GM18502 (cell line): ENCODE results near the gene SPTBN2.
"Not testable (repeated sequence)": the region's sequence is repeated elsewhere in the genome, so short reads cannot be mapped to it uniquely, and the experiment has no call there.

Experiments
- ATAC-seq: cut with Tn5 transposase; IDR thresholded peaks from one replicate; pipeline ENCODE4 v1.9.1; 2021; ENCODE audit warnings: mild to moderate bottlenecking; ENCODE audit not compliant: unreplicated experiment, poor library complexity

The SPTBN2 gene

DNA sequence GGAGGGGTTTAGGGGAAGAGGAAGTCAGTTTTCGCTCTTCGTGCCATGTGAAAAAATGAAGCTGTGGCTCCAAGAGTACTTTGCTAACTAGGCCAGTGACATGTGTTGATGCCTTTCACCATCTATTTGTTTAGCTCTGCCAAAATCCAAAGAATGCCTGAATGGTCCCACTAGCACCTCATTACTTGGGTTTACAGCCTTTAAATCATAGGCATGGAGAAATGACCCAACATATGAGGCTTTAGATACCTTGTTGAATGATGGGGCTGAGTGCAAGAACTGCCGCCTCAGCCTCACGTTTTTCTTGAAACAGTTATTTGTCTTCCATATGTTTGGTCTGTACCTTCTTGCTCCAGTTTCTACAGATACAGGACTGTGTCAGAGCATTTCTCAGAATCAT lies 82.2 kb downstream of the SPTBN2 start:
- ATAC-seq = no peak

DNA sequence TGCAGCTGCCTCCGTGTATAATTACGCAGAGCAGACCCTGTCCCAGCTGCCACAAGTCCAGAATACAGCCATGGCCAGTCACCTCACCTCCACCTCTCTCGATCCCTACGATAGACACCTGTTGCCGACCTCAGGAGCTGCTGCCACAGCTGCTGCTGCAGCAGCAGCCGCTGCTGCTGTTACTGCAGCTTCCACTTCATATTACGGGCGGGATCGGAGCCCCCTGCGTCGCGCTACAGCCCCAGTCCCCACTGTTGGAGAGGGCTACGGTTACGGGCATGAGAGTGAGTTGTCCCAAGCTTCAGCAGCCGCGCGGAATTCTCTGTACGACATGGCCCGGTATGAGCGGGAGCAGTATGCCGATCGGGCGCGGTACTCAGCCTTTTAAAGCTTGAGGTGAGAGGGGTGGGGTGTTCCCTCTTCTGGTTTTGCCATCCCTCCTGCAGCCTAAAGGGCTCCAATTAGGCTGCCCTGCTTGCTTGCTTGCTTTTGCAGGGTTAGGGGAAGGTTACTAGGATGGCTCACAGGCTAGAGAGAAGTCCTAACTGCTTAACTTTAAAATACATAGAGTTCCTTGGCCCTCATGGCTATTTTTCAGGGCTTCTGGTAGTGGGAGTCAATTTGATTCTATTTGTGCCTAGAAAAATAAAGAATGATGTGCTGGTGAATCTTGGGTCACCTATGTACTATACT lies 85.1 kb downstream of the SPTBN2 start:
- no peak for ATAC-seq

DNA sequence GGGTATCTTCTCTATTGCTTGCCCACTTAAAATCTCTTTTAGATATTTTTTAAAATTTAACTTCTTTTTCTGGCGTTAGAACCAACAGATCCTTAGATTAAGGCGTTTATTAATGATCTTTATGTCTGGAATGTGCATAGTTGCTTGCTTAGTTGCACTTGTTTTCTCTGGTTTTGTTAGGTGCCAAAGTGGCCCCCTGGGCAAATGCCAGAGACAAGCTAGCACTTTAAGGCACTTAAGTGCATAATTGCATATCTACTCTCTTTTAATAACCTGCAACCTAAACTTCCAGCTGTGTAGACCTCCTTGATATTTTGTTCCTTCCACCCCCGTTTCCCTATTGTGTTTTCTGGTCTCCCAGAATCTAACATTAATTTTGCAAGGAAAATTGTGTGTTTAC lies 87.2 kb downstream of the SPTBN2 start:
- no peak for ATAC-seq

DNA sequence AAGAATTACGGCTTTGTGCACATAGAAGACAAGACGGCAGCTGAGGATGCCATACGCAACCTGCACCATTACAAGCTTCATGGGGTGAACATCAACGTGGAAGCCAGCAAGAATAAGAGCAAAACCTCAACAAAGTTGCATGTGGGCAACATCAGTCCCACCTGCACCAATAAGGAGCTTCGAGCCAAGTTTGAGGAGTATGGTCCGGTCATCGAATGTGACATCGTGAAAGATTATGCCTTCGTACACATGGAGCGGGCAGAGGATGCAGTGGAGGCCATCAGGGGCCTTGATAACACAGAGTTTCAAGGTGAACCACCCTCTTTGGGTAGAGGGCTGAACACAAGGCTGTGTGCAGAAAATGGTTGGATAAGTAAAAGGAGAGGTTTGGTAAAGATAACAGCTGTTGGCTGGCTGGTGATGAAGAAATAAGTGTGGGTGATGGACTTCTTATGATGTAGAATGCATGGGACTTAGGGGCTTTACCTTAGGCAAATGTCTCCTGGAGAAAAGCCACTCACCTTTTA lies 89.1 kb downstream of the SPTBN2 start:
- not testable (repeated sequence) for ATAC-seq

DNA sequence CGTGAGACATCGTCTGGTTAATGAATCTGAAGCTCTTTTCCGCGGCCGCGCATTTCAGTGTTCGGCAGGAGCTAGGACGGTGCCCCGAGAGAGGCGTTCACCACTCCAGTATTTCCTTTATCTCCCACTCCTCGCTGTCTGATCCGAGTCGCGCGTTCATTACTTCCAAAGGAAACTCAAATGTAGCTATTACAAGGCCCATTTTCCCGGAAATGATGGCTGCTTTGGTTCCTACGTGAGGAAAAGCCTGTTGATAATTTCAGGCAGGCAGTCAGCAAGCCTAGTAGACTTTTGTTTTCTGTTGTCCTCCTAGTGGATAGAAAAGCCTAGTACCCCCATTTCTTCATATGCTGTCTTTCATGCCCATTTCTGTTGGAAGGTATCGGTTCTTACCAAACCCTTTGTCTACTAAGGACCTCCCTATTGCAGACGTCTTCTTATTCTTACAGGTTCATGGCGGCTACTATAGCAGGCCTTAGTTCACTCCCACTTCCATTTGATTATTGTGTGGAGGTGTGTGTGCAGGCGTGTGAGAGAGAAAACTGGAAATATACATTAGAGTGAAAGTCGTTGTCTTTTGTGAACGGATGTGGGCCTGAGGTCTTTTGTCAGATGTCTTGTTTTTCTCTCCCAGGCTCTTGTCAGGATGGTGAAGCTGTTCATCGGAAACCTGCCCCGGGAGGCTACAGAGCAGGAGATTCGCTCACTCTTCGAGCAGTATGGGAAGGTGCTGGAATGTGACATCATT lies 89.8 kb downstream of the SPTBN2 start:
- ATAC-seq = no peak

DNA sequence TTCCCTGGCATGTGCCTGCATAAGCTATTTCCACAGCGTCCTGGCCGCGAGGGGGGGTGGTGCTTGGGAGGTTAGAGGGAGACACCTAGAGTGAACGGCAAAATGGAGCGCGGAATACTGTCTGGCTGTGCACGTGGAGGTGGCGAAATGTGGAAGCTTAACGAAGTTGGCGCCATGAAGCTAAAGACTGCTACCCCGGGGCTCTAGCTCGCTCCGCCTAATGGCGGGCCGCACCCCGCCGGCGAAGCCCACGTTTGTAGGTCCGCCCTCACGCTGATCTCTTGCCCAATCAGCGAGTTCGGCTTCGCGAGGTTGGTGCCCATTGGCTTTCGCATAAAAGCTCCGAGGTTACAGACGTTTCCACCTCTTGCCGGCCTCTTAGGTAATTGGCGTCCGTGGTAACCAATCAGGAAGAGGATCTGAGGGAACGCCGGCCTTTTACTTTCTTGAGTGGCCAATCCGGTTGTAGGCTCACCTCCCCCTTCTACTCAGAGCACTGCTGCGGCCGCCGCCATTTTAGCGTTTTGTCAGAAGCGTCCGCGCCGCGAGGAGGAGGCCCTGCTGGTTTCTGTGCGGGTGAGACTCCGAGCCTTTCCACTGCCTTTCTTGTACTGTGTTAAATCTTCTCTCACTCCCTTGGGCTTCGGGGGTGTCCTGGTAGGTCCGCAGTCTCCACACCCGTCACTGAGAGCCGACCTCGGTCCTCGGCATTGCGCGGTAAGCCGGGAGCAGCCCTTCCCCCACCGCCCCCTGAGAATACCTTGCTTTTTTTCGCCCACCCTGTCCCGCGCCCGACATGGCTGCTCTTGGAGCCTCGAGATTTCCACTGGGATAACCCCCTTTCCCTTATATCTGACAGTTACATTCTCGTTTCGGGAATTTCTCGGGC lies 90.6 kb downstream of the SPTBN2 start, which contains the start of gene RBM4:
Gene RBM4, plus strand, starts transcription at position 527 of the 889 bp plus-strand sequence. CDS start 1,009 bp downstream, outside the sequence.
- peak; percentile 95 for ATAC-seq

DNA sequence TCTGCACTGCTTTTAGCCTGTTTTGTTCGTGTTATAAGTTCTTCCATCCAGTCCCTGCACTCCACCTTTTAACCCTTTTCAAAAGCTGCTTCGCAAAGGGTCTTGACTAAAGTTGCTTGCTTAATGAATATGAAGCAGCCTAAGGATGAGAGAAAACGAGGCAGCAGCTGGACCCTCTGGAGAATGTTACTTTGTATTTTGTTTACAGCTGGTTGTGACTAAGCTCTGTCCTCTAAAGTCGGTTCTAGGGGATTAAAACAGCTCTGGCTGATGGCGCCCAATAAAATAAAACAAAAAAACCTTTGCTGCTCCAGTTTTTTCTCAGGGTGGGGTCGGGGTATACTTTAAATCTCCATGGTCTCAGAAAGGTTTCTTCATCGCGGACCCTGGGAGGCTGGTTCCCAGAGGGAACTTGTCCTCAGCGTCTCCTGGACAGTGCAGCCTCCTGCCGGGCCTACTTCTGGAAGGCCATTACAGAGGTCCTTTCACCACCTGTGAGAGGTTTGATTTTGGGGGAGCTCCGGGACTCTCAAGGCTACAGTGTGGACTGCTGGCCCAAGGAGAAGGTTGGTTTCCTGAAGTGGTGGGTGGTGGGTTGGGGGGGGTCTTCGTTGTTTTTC lies 91.3 kb downstream of the SPTBN2 start:
- ATAC-seq = no peak

DNA sequence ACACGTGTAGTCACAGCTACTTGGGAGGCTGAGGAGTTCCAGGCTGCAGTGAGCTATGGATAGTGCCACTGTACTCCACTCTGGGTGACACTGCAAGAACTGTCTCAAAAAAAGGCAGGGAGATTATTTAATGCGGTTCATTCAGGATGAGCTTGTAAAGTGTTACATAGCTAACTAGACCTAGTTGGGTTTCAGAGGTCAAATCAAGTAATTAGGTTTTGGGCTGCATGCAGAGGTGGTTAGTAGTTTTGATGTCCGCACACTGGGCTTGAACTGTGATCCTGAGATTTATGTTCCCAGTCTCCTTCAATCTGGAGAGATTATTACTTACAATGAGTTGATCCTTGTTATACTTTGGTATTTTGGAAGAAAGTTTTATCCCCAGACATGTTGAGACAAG lies 92.6 kb downstream of the SPTBN2 start:
- ATAC-seq = no peak
